ENCODE measurements around the gene TAS2R3.

The TAS2R3 gene

DNA sequence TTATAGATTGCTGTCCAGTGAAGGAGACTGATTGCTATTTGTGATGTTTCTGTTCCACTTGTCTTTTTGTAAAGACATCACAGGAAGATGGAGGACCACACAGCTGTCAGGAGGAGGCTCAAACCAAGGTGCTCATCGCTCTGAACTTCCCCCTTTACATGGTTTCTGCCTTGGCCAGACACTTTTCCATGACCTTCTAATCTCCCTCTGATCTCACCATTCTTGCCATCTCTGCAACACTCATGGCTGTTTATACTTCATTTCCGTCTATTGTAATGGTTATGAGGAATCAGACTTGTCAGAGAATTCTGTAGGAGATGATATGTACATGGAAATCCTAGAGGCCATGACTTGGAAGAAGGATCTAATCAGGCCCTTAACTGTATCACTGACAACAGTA, 24.4 kb downstream of the TAS2R3 start:
- no peak for DNase-seq (ENCODE audit: extremely low read depth, low read depth)
- TF ChIP-seq, protein P1, sequence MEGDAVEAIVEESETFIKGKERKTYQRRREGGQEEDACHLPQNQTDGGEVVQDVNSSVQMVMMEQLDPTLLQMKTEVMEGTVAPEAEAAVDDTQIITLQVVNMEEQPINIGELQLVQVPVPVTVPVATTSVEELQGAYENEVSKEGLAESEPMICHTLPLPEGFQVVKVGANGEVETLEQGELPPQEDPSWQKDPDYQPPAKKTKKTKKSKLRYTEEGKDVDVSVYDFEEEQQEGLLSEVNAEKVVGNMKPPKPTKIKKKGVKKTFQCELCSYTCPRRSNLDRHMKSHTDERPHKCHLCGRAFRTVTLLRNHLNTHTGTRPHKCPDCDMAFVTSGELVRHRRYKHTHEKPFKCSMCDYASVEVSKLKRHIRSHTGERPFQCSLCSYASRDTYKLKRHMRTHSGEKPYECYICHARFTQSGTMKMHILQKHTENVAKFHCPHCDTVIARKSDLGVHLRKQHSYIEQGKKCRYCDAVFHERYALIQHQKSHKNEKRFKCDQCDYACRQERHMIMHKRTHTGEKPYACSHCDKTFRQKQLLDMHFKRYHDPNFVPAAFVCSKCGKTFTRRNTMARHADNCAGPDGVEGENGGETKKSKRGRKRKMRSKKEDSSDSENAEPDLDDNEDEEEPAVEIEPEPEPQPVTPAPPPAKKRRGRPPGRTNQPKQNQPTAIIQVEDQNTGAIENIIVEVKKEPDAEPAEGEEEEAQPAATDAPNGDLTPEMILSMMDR (IDR thresholded peaks at IDR 0.05; ENCODE audit: low read depth, low read length), result no peak

DNA sequence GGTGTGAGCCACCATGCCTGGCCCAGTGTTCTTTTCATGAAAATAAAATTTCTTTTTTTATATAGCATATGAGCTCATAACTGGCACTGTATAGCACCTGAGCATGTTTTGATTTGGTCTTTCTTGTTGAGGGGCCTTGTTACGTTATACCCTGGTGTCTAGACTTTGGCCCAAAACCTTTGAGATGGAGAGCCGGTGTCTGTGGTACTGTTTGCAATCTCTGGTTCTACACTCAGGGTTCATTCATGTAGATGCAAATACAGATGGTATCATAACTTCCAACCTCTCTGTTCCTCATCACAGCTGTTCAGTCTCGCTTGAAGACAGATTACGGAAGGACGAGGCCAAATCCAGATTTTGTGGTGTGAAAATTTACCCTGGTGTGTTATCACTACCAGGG, 26.0 kb downstream of the TAS2R3 start, which contains the start of gene TAS2R5:
Gene TAS2R5 (plus strand): TSS at position 301 of the 400 bp plus-strand sequence. CDS start 145 bp downstream, outside the sequence.
- no peak for DNase-seq (ENCODE audit: extremely low read depth, low read depth)
- TF ChIP-seq, protein P1 (IDR thresholded peaks at IDR 0.05; ENCODE audit: low read depth, low read length), result no peak

DNA sequence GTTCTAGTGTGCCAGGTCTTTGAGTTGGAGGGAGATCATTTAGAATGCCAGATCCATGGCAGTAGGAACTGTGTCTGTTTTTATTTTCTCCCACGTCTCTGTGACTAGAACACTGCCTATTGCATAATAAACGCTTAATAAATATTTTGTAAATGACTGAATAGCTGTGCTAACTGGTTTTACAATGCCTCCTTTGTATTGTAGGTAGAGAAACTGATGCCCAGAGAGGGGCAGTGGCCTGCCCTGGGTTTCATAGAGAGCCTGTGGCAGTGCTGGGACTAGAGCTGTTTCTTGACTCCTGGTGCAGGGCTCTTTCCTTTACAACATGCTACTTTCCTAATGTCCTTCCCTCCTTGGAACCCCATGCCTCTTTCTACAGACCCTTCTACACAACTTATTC, 28.6 kb downstream of the TAS2R3 start:
- no peak for DNase-seq (ENCODE audit: extremely low read depth, low read depth)
- TF ChIP-seq, protein P1 (IDR thresholded peaks at IDR 0.05; ENCODE audit: low read depth, low read length), result no peak

All from AG09319 (cell line).